ENCODE measurements around the gene UBTF.

DNA sequence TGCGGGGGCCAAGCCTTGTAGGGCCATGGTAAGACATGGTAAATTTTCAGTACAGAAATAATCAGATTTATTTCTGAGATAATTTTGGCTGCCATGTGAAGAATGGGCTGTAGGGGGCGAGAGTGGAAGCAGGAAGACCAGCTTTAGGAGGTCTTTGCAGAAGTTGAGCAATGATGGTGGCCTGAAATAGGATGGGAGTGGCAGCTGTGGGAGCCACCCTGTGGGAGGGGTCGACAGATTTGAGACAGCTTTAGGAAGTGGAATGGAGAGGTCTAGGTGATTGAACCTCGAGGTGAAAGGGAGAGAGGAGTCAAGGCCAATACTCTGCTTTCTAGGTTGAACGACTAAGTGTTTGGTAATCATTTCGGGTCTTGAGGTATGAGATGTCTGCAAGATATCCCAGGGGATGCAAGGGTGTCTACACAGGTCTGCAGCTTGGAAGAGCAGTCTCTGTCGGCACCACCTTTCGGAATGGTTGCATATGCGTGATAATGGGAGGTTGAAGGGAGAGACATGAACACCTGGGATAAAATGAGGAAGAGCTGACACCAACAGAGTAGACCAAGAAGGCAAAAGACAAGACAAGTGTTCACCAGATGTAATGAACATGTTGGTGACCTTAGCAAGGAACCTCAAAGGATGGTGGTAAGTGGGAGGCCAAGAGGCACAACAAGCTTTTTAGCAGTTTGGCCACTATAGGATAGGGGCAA is 15.6 kb downstream of the UBTF start:
- TF ChIP-seq POLR2A (IDR thresholded peaks at IDR 0.05; ENCODE audit: extremely low read depth, insufficient read length), result no peak
- TF ChIP-seq, protein P1, sequence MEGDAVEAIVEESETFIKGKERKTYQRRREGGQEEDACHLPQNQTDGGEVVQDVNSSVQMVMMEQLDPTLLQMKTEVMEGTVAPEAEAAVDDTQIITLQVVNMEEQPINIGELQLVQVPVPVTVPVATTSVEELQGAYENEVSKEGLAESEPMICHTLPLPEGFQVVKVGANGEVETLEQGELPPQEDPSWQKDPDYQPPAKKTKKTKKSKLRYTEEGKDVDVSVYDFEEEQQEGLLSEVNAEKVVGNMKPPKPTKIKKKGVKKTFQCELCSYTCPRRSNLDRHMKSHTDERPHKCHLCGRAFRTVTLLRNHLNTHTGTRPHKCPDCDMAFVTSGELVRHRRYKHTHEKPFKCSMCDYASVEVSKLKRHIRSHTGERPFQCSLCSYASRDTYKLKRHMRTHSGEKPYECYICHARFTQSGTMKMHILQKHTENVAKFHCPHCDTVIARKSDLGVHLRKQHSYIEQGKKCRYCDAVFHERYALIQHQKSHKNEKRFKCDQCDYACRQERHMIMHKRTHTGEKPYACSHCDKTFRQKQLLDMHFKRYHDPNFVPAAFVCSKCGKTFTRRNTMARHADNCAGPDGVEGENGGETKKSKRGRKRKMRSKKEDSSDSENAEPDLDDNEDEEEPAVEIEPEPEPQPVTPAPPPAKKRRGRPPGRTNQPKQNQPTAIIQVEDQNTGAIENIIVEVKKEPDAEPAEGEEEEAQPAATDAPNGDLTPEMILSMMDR (IDR thresholded peaks at IDR 0.05; ENCODE audit: low read depth, low read length), result peak; percentile 75
- peak; percentile 47; the same call in 1 of the 2 replicates for TF ChIP-seq MYC (IDR thresholded peaks at IDR 0.05; ENCODE audit: low read depth, low read length)

Data from NB4 (cell line).